ENCODE results near the gene SORCS2.

SORCS2 gene

DNA sequence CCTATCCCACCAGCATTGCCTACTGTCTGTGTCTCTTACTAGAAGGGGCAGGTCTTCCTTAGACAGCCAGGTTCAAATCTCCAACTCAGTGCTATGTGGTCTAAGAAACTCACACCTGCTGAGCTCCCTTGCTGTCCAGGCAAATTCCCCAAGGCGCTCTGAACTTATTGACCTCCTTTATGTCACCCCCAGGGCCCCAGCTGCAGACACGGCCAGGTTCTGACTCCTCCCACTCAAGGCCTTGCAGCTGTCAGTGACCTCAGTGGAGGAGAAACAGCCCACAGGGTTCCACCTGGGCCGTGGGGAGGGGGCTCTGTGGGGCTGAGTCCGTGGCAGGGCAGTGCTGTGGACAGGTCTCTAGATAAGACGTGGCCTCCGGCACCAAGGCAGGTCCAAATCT is 284.5 kb downstream of the SORCS2 start:
- DNase-seq (ENCODE audit: low read depth): no peak

GRCh38 chr4:7477695-7478094 is 285.4 kb downstream of the SORCS2 start:
- DNase-seq (ENCODE audit: low read depth): no peak

DNA sequence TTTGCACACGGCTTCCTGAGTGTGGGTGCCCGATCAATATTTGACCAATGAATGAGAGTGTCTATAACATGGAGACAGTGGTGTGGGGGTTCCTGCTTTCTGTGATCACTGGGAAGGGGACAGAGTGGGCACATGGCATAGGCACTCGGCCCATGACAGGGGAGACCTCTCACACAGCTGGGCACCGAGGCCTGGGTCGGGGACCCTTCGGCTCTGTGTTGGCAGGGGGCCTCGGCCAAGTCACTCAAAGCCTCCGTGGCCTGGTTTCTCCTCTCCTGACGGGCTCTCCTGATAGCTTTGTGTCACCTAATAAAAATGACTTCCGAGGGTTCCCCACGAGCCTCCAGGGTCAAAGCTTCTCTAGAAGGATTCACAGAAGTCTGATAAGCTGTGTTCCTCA is 286.3 kb downstream of the SORCS2 start:
- DNase-seq (ENCODE audit: low read depth): no peak

DNA sequence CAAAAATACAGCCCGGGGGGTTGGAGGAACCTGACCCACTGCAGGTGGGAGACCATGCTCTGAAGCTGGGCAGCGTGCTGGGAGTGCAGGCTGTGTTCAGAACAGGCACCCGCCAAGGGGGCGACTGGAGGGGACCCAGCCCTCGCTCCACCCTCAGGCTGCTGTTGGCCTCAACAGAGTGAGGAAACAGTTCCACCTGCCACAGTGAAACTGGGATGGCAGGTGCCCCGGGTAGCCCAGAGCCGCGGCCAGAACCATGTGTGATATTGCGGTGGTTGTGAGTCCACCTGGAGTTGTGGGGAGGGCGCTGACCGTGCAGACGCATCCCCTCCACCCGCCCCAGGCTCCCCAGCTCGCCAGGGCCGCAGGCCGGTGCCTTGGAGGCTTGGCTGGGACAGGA is 288.1 kb downstream of the SORCS2 start:
- no peak for DNase-seq (ENCODE audit: low read depth)

DNA sequence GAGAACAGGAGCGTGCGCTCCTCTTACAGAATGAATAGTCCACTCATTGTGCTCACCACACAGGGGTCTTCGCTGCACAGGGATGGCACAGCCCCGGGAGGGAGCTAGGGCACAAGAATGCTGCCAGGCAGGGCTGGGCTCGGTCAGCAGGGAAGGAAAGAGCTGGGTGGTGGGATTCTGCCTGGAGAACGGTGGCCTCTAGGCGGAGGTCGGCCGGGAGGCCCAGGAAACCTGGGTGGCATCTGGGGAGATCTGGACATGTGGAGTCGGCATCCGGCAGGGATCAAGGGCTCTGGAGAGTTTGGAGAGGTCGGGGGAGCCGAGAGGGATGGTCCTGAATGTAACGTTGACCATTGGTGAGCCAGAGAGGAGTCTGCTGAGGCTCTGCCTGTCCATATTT is 288.9 kb downstream of the SORCS2 start:
- no peak for DNase-seq (ENCODE audit: low read depth)

DNA sequence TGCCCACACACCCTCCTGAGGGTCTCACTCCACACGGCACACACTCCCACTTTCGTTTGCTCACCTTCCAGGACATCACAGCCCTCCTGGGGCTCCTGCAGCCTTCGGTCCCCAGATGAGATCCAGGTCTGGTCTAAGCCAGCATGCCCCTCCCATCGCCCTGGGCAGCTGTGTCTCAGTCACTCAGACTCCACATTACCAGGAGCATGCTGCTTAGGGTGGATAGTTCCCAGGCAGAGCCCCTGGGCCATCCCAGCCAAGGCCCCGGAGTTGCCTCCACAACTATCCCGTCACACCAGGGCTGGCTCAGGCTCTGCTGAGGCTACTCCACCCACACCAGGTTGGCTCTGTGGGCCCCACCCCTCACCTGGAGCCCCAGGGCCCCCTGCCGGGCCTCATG is 292.8 kb downstream of the SORCS2 start:
- no peak for DNase-seq (ENCODE audit: low read depth)

- no peak for DNase-seq (ENCODE audit: low read depth)
Observed at GRCh38 chr4:7486101-7486500, 293.8 kb downstream of the SORCS2 start.

- no peak for DNase-seq (ENCODE audit: low read depth)
Observed at GRCh38 chr4:7487502-7487901, 295.2 kb downstream of the SORCS2 start.

- no peak for DNase-seq (ENCODE audit: low read depth)
Observed at GRCh38 chr4:7487998-7488671, 295.8 kb downstream of the SORCS2 start.

DNA sequence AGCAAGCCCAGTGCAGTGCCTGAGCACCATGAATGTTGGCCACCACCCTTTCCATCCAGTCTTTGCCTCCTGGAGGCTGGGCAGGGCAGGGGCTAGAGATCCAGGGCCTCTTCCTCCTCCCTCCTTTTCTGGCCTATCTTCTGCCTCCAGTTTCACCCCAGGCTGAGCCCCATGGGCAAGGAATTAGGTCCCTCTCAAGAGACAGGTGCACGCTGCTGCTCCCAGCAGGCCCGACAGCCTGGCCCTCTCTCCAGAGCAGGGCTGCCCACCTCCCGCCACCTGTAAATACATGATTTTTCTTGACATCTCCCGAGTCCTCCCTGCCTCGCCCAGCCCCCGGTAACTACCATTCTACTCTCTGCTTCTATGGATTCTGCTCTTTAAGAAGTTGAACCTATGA is 299.6 kb downstream of the SORCS2 start:
- DNase-seq (ENCODE audit: low read depth): no peak

DNA sequence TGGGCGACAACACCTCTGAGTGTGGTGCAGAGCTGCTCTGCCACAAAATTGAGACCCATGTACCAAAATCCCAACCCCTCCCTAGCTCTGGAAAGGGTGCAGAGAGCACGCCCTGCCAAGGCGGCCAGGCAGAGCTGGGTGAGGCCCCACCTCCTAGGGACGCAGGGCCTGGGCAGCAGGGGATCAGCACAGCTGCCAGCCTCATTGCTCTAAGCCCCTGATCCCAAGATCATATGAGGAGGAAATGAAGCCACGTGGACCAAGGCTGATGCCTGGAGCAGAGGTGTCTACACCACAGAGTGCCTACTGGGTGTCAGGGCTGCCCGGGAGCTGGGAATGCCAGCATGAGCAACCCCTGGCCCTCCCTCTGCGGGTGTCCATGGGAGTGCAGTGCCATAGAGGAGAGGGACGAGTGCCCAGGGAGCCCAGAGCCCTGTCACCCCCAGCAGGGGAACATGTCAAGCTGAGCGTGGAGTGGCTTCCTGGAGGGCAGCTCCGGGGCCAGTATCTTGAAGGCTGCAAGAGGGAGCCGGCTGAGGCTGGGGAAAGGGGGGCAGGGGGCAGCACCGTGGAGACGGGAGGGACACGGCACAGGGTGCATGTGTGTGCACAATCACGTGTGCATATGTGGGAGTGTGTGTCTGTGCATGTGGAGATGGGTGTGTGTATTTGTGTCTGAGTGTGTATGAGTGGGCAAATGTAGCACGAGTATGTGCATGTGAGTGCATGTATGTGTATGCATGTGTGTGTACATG is 306.3 kb downstream of the SORCS2 start:
- DNase-seq (ENCODE audit: low read depth): no peak

DNA sequence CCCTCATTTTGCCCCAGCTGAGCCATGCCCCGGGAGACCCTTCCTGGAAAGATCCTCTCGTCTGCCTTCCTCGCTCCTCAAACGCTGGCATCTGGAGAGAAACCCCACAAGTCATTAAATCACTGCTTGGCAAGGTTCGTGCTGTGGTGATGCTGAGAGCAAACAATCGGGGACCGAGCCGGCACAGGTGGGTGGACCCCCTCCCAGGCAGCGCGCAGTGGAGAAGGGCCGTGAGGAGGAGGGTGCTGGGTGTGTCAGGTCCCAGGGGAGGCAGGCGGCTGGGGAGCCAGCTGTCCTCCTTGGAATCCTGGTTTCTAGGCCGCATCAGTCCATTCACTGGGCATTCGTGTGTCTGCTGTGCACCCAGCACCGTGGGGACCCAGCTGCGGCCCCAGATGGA is 307.3 kb downstream of the SORCS2 start:
- no peak for DNase-seq (ENCODE audit: low read depth)

- DNase-seq (ENCODE audit: low read depth): no peak
Observed at GRCh38 chr4:7500404-7500803, 308.1 kb downstream of the SORCS2 start.

- DNase-seq (ENCODE audit: low read depth): no peak
Observed at GRCh38 chr4:7501314-7501713, 309.0 kb downstream of the SORCS2 start.

GRCh38 chr4:7501873-7502272 is 309.5 kb downstream of the SORCS2 start:
- no peak for DNase-seq (ENCODE audit: low read depth)

DNA sequence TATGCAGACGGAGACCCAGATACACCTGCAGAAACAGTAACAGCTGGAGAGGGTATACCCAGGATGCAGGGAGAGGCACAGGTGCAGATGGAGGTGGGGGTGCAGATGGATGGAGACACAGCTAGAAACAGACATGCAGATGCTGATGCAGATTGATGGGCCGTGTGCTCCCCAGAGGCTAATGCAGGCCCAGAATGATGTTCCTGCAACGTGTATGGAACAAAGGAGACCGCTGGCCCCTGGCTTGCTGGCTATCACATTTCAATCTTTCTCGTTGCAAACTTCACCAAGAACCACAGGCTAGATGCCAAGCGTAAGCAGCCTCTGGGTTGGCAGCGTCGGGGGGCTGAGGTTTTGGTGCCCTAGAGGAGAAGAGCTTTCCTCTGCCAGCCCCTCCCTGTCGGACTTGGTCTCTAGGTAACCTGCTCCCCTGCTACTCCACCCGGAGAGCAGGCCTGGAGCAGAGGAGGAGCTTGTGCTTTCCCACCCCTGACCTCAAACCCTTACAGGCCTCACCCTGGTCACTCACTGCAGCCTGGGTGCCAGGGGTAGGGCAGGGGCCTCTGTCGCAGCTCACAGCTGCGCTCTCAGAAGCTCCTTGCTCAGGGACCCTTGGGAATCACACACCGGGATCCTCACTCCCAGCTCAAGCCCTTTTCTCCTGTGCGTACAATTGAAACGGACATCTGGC is 311.4 kb downstream of the SORCS2 start:
- no peak for DNase-seq (ENCODE audit: low read depth)

DNA sequence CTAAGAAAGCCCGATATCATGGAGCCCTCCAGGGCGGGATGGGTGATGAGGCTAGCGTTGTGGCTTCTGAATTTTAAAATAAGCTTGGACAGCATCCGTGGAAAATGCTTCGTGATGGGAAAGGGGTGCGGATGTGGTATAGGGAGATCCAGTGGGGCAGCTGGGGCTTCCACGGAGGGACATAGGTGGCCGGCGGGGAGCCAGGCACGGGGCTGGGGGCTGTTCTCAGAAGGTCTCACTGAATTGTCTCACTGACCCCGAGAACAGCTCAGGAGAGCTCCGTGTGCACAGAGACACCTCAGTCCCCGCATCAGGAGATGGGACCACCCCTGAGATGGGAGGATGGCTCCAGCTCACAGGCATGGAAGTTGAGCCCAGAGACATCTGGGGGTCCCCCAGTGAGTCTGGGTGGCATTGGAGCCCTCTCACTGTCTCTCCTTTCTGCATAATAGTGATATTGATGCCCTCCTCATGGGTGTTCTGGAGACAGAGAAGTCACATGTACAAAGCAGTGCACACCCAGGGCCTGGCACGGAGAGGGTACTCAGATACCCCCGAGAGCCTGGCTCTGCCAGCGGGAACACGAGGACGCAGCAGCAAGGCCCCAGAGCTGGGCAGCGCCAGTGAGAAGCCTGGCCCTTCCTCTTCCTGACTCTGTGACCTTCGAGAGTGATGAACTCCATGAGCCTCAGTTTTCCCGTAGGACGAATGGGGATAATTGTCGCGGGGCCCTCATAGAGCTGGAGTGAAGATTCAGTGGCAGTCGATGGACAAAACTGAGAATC is 313.0 kb downstream of the SORCS2 start:
- no peak for DNase-seq (ENCODE audit: low read depth)

- DNase-seq (ENCODE audit: low read depth): no peak
Observed at GRCh38 chr4:7506119-7506518, 313.8 kb downstream of the SORCS2 start.

DNA sequence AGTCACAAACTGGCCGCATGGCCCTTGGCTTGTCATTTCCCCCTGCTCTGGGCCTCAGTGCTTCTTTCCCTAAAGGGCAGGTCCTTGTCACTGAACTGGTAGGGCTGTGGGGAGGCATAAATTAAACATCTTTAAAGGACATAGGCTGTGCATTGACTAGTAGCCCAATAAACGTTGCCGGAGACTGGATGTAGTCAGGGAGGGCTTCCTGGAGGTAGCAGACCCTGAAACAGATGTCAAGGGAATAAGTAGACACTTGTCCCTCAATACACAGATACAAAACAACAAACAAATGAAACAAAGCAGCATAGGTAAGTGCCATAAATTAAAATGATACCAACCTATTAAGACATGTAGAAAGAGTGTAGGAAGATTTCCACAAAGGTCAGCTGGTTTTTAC is 314.2 kb downstream of the SORCS2 start:
- no peak for DNase-seq (ENCODE audit: low read depth)

- DNase-seq (ENCODE audit: low read depth): no peak
Observed at GRCh38 chr4:7507381-7507780, 315.0 kb downstream of the SORCS2 start.

DNA sequence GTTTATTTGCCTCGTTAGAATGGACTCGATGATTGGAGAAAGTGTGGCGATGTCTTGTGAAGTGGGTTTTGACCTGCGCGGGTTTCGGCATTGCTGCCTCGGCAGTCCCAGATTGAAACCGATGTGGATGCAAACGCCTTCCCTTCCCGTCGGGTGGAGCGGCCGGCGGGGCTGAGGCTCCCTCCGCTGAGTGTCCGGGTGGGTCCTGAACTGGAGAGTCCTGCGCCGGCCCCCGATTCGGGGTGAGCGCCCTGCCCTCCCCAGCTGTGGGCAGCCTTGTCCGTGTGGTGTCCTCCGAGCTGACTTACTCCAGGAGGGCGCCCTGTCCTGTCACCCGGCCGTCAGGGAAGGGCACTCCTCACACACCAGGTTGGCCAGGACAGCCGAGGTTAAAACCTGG is 317.7 kb downstream of the SORCS2 start:
- no peak for DNase-seq (ENCODE audit: low read depth)

DNA sequence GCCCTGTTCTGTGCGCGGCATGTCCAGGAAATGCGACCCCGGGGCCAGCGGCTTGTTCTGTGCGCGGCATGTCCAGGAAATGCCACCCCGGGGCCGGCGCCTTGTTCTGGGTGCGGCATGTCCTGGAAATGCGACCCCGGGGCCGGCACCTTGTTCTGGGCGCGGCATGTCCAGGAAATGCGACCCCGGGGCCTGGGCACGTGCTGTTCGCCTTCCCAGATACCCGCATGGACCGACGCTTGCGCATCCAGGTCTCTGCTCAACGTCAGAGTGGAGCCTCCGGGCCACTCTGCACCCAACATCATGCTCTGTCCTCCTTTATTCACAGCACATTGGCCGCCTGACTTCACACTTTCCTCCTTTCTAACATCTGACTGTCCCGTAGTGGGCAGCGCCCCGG is 318.2 kb downstream of the SORCS2 start:
- DNase-seq (ENCODE audit: low read depth): no peak

DNA sequence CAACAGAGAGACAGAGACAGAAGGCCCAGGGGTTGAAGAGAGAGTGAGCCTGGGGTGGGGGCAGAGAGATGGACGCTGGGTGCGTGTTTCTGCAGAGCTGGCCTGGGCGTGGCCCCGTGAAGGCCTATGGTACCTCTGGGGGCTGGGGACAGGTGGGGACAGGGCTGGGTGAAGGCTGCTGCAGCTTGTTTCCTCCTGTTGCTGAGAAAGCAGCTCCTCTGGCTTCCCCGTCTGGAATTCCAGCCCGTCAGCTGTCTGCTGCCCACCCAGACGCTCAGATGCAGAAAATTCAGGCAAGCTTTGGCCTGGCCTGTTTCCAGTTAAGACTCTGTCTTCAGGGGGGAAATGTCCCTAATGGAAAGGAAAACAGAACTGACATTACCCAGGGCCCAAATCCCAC is 319.2 kb downstream of the SORCS2 start:
- DNase-seq (ENCODE audit: low read depth): no peak

Measured in amniotic epithelial cell (primary cell).